HG02642 (cell line): Measurements from ENCODE around the gene SSH2.
A peak's percentile ranks its signal among the peaks of the same experiment; 100 is the strongest.
"Not testable (repeated sequence)": the region's sequence is repeated elsewhere in the genome, so short reads cannot be mapped to it uniquely, and the experiment has no call there.

Experiments
- ATAC-seq: cut with Tn5 transposase; IDR thresholded peaks from one replicate; pipeline ENCODE4 v1.9.1; 2021; ENCODE audit warnings: mild to moderate bottlenecking; ENCODE audit not compliant: unreplicated experiment, poor library complexity

SSH2 gene

GRCh38 chr17:29789196-29790170, 140.5 kb downstream of the SSH2 start:
- ATAC-seq, result no peak

GRCh38 chr17:29787995-29788394, 142.0 kb downstream of the SSH2 start:
- no peak for ATAC-seq

GRCh38 chr17:29782917-29783316, 147.1 kb downstream of the SSH2 start:
- no peak for ATAC-seq

- ATAC-seq, result not testable (repeated sequence)
Observed at GRCh38 chr17:29779812-29780190, 150.2 kb downstream of the SSH2 start.

- peak; percentile 67 for ATAC-seq
Observed at GRCh38 chr17:29778956-29779811, 150.8 kb downstream of the SSH2 start.

- no peak for ATAC-seq
Observed at GRCh38 chr17:29777663-29778062, 152.4 kb downstream of the SSH2 start.

- no peak for ATAC-seq
Observed at GRCh38 chr17:29776026-29776425, 154.0 kb downstream of the SSH2 start.

DNA sequence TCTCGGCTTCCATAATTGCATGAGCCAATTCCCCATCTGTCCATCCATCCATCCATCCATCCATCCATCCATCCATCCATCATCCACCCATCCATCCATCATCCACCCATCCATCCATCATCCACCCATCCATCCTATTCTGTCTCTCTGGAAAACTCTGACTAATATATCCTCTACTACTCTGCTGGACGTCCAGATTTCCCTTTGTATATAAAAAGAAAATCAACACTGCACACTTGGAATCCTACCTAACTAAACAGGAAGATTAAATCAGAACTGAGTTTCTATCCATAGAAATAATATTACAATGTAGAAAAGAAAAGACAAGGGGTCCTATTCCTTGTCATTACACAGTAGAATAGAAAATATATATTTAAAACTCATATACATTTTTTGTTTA, 157.0 kb downstream of the SSH2 start:
- no peak for ATAC-seq

- ATAC-seq, result no peak
Observed at GRCh38 chr17:29771546-29771945, 158.5 kb downstream of the SSH2 start.

DNA sequence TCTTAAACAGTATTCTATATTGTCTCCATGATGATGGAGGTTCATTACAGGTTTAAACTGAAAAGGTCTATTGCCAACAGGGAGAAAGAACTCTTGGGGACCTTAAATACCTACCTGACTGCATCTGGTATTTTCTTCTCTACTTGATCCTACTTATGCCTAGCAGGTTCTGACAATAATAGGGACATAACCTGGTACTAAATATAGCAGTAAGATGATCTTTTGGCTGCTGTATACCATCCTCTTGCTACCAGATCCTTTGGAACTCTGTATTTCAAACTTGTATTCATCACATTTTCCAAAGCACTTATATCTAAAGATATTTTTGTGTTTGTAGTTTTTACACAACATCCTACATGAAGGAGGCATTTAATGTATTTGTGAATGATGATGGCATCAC, 160.8 kb downstream of the SSH2 start:
- ATAC-seq, result no peak

DNA sequence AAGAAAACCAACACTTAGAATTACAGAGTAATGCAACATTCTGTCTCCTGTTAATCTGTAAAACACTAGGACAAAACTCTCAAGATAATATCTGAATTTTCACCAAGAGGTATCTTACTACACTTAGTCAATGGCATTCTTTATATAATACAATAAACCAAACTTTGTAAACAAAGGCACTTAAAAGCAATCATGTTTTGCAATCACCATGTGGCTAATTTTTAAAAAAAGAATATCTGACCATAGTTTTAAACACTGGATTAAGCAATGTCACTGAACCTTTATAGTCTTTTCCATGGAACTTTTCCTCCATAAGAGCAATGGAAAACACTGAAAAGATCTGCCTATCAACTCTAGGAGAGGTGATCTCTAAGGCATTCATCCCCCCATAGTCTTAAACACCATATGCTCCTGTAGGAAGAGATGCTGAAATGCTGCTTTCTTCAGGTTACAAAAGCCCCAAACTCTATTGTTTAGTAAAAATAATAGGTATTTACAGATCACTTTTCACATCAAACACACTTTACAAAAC, 163.2 kb downstream of the SSH2 start:
- ATAC-seq, result no peak

DNA sequence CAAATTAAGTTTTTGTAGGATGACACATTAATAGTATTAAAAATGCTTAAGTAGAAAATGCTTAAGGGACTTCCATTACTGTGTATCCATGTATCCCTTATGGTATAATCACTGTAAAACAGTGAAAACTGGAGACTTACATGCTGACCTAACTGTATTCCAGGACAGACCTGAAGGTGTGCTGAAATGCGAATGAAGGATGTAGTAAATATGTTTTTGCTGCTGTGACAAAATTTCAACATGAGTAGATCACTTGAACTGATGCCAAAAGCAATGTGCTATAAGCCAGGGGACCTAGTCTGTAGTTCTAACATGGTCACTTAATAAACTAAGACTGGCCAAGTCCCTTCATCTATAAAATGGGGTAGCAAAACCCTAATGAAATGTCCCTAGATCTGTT, 165.3 kb downstream of the SSH2 start:
- no peak for ATAC-seq

DNA sequence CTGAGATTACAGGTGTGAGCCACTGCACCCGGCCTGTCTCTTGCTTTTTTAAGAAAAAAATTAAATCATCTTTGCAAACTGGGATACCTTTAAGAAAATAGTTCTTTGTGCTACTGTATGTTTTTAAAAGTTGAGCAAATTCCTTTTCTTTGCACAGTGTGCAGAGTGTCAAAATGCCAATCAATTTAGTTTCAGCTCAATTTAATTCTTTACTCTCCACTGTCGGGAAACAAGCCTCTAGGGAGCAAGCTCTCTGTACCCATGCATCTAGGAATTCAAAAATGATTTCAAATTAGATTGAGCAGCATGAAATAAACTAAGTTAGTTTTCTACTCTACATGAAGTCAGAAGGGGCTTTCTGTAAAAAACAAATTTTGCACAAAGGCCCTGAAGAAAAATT, 165.8 kb downstream of the SSH2 start:
- no peak for ATAC-seq

DNA sequence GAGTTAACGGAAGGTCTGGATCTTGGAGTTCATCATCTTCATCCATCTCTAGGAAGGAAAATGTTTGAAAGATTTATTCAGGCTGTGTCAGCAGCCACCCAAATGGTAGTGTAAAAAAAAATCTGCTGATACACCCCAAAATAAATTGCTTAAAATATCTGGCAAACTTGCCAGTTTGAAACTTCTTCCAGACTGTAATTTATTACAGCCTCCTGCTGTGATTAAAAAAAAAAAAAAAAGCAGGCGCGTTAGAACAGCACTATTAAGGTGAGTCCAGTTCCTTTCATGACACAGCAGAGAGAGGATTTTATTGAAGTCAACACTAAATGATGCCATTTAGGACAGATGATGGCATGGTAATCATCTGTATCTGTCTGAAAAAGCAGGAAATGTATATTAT, 166.8 kb downstream of the SSH2 start:
- ATAC-seq, result no peak

DNA sequence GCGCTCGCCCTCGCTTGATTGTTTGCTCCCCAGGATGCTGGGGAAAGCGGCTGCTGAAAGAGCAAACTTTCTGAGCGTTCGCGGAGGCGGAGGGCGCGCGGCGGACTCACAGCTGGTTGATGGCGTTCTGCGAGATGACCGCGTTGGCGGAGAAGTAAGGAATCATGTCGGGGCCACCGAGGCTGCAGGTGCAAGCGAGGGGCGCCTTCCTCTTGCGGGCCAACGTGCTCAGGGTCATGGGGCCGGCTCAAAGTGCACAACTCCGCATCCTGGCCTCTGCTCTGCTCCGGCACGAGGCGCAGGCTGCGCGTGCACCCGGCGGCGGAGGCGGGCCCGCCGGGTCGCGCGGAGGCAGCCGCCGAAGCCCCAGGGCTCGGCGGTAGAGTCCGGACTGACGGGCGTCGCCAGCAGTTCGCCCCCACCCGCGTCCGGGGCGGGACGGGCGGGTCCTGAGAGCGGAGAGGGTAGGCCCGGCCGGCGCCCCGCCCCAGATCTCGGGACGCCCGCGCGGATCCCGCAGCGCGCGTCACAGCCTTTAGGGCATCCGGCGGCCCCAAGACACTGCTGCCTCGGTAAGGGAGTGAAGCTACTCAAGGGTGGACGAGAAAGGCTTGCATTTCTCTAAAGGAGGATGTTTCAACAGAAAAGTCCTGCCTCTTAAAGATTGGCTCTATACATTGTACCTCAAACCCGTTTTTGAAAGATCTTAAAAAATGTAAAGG, 168.8 kb downstream of the SSH2 start:
- peak; percentile 89 for ATAC-seq

DNA sequence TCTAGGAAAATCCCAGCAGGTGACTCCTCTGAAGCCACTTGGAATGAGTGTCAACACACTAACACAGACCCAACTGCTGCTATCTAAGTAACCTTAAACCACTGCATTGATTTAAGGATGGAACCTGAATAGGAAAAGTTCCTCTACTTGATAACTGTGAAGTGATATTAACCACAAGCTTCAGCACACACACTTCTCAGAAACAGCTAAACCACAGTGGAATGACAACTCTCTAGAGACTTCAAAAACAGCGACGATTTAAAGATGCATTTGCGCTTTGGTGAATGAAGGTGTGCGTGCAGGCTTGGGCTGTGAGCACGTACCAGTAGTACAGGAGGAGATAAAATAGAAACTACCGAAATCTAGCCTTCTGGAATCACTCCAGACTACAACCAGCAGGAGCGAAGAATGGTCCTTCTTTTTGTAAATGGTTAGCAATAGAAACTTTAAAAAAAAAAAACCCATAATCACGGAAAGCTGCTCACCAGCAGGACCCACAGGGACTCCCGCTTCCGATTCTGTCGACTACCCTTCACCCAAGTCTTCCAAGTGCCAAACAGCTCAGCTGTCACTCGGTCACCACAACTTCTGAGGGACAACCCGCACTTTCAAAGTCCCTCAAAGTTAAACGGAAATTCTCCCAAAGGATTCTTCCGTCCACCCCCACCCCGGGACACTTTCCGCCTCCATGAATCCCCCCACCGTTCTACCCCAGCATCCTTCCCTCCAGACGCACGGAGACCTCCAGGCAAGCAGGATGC, 169.6 kb downstream of the SSH2 start:
- ATAC-seq, result peak; percentile 38

DNA sequence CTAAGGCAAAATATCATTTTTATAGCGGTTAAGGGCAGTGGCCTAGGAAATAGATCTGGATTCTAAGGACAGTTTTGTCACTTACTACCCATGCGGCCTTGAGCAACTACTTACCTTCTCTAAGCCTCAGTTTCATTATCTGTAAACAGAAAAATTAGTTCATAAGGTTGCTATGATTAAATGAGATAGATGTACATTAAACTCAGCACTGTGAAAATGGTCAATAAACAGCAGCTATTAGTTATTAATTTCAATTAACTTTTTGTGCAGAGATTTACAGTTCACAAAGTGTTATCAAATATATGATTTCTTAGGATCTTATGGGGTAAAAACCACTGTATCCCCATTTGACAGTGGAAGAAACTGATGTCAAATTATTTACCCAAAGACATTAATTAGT, 171.8 kb downstream of the SSH2 start:
- ATAC-seq, result no peak

DNA sequence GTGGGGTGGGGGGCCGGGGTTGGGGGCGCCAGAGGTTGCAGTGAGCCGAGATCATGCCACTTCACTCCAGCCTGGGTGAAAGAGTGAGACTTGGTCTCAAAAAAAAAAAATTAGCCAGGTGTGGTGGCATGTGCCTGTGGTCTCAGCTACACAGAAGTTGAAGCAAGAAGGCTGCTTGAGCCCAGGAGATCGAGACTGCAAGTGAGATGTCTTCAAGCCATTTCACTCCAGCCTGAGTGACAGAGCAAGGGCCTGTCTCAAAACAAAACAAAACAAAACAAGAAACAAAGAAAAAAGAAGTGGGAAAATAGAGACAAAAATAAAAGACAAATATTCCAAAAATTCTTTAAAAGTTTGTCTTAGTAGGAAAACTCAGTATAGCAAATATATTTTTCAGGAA, 172.2 kb downstream of the SSH2 start:
- ATAC-seq, result no peak

- ATAC-seq, result peak; percentile 58
Observed at GRCh38 chr17:29753845-29754439, 176.1 kb downstream of the SSH2 start.
